GM19463 (cell line): Measurements from ENCODE around the gene DLG3.
A peak's percentile ranks its signal among the peaks of the same experiment; 100 is the strongest.
"Not testable (repeated sequence)": the region's sequence is repeated elsewhere in the genome, so short reads cannot be mapped to it uniquely, and the experiment has no call there.

Experiments
- ATAC-seq: cut with Tn5 transposase; IDR thresholded peaks from one replicate; pipeline ENCODE4 v1.9.1; 2021; ENCODE audit warnings: mild to moderate bottlenecking, moderate library complexity; ENCODE audit not compliant: unreplicated experiment

DLG3 gene

DNA sequence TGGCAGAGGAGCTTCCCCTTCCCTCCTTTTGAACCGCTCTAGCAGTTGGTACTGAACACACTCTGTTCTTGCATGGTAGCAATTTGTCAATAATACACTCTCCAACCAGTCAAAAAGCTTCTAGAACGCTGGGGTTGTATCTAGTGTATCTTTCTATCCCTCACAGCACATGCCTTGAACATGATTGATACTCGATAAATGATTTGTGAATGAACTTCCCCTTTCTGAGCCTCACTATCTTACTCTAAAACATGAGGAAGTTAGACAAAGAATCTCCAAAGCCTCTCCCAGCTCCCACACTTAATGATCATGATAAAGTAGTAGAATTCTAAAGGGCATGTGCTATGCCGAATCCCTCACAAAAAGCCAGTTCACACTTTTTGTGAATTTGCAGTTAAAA lies 64.4 kb downstream of the DLG3 start:
- ATAC-seq = peak; percentile 5

DNA sequence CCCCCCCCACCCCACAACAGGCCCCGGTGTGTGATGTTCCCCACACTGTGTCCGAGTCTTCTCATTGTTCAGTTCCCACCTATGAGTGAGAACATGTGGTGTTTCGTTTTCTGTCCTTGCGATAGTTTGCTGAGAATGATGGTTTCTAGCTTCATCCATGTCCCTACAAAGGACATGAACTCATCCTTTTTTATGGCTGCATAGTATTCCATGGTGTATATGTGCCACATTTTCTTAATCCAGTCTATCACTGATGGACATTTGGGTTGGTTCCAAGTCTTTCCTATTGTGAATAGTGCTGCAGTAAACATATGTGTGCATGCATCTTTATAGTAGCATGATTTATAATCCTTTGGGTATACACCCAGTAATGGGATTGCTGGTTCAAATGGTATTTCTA lies 70.6 kb downstream of the DLG3 start:
- not testable (repeated sequence) for ATAC-seq

DNA sequence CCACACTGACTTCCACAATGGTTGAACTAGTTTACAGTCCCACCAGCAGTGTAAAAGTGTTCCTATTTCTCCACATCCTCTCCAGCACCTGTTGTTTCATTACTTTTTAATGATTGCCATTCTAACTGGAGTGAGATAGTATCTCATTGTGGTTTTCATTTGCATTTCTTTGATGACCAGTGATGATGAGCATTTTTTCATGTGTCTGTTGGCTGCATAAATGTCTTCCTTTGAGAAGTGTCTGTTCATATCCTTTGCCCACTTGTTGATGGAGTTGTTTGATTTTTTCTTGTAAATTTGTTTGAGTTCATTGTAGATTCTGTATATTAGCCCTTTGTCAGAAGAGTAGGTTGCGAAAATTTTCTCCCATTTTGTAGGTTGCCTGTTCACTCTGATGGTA lies 71.1 kb downstream of the DLG3 start:
- ATAC-seq = not testable (repeated sequence)

DNA sequence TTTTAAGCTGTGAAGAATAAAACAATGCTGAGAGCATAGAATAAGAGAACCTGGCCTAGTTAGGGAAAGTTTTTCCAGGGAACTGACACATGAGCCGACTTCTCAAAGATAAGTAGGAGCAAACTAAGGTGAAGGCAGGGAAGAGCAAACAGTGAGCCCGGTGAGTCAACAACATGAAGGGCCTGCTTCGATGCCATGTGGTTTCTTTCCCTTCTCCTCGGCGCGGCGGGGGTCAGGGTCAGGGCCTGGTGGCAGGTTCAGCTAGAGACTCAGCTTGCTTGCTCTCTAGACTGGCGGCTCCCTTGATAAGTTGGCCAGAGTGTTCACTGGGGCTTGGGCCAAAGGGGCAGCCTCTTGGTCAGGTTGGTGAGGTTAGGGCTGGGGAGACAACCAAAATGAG lies 81.1 kb downstream of the DLG3 start:
- no peak for ATAC-seq

DNA sequence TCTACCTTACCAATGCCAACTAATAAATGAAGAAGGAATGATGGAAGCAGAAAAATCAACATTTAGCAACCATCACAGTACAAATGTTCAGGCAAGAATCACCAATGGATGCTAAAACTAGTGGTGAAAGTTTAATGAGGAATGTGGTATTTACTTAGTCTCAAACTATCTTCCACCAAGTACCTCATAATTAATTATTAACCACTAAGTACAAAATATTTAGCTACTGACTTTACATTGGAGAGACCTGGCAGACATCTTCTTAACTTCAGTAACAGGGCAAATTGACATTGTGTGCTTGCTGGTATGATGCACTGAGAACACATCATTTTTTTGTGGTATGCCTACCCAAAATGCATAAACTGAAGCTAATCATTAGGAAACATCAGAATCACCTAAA lies 82.4 kb downstream of the DLG3 start:
- no peak for ATAC-seq

DNA sequence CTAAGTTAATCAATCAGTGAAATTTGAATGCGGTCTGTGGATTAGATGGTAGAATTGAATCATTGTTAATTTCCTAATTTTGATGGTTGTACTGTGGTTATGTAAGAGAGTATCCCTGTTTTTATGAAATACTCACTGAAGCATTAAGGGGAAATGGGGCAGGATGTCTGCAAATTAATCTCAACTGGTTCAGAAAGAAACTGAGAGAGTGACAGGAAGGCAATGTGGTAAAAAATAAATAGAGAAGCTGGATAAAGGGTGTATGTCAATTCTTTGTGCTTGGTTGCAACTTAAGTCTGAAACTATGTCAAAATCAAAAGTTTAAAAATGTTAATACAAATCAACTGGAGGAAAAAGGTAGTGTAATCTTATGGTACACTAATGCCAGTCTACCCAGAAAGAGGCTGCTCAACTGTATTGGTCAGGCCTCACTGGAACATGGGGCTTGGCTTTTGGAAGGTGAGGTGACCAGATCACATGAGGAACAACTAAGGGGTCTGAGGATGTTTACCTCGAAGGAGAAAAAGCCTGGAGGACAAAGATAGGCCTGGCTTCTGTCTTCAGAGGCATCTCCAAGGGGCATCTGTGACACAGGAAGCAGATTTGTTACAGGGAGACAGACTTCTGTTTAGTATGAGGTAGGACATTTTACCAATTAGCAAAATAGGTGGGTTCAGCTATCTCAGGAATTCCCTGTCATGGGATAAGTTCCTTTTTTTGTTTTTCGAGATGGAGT lies 83.1 kb downstream of the DLG3 start:
- no peak for ATAC-seq

DNA sequence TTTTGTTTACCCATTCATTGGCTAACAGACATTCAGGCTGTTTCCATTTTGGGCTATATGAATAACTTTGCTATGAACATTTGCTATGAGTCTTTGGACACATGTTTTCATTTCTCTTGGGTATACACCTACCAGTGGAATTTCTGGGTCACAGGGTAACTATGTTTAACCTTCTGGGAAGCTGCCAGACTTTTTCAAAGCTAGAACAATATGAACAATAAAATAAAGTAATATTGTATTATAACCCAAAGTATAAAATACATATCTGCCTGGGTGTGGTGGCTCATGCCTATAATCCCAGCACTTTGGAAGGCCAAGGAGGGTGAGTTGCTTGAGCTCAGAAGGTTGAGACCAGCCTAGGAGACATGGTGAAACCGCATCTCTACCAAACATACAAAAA lies 90.6 kb downstream of the DLG3 start:
- no peak for ATAC-seq

DNA sequence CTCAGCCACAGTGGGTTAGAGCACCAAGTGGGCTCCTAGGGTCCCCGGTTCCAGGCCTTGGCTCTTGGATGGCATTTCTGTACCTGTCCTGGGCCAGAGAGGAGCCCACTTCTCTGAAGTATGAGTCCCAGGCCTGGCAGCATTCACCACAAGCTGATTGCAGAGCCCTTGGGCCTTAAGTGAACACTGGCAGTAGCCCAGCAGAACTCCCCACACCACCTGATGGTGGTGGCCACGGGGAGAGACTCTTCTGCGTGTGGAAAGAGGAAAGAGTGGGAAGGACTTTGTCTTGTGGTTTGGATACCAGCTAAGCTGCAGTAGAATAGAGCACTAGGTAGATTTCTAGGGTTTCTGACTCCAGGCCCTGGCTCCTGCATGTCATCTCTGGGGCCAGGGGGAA lies 104.8 kb downstream of the DLG3 start:
- ATAC-seq = no peak

DNA sequence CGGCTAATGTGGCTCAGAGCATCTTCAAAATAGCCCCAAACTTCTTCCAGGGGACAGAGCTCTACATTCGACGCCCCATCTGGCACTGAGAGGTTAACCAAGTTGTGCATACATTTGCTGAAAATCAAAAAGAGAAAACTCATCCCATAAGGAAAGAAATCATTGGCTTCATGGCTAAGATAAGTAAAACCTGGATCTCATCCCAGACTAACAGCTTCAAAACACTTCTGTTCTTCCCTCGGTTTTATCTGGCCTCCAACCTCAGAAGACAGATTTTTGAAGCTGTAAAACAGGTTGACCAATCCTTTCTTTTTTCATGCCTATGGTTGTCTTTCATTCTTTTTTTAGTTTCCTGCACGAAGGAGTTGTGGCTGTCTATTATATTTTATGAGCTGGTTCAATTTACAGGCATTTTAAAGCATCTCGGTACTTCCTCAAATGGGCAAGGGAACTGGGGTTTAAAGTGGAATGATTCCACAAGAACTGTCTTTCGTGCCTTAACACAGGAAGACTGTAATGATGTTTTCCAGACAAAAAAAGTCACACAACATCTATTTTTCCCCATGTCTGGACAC lies 107.6 kb downstream of the DLG3 start:
- no peak for ATAC-seq

DNA sequence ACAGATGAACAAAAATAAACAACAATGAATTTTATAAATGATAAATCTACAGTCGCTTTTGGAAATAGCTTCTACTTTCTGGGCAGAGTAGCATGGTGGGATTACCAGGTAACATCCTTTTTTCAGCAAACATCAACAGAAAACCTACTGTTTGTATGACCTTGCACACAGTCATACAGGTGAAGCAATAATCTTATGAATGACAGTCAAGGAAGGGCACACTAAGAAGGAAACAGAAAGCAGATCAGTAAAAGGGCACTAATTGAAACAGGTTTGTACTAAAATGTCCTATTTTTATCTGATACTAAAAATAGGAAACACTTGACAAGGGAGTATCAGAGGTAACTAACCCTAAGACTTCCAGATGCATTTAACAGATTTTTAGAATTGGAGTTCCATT lies 108.9 kb downstream of the DLG3 start:
- ATAC-seq = peak; percentile 90

DNA sequence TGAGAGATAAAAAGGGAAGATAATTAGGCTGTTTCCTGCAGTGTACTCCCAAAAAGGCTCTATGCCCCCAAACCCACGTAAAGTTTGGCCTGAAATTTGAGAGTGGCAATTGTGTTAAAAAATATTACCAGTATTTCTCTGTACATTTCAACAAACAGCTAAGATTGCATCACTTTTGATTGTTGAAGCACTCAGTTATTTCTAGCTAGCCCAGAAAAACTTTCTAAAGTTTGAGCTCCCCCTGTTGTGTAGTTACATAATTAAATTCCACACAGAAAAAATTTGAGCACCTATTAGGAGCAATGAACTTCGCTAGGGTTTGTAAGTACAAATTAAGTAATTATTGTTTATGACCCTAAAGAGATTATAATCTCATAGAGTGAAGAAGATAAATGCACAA lies 109.4 kb downstream of the DLG3 start:
- peak; percentile 13 for ATAC-seq

DNA sequence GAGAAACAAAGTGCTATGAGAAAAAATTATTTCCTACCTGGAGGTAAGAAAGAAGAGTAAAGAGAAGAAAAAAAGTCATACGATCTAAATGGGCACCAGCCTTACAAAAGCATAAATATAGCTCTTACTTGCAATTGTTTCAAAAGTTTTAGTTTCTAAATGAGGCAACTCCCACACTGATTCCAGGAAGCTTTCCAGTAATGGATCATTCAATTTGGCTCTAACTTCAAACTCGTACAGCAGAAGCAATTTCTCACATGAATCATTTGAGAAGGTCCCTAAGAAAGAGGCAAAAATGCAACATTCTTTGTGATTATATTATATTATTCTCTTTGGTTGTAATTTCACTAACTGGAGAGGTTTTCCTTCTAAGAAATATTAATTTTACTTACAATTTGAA lies 109.9 kb downstream of the DLG3 start:
- ATAC-seq = no peak

DNA sequence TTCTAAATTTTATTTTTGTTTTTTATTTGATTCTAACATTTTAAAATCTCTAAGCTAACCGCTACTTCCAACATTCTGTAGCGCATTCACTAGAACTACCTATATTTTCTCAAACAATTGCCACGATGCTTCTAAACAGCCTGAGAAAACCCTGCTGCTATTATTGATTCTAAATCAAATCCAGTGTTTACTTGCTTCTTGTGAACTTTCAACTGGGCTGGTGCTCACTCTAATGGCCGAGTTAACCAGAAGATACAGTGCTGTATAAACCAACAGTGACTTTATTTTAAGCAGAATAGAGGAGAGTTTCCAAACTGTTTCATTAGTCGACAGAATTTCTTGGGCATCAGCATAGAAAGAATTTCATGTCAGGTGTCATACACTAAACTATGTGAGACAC lies 110.3 kb downstream of the DLG3 start:
- ATAC-seq = no peak
